ENCODE measurements around the gene NEGR1. TPM values are rescaled to one million over a fixed set of nuclear protein-coding genes. Genes with fewer than 3 reads are reported as not detected.

The NEGR1 gene
- total RNA-seq, 1 experiment from 2014 or later, result not detected

DNA sequence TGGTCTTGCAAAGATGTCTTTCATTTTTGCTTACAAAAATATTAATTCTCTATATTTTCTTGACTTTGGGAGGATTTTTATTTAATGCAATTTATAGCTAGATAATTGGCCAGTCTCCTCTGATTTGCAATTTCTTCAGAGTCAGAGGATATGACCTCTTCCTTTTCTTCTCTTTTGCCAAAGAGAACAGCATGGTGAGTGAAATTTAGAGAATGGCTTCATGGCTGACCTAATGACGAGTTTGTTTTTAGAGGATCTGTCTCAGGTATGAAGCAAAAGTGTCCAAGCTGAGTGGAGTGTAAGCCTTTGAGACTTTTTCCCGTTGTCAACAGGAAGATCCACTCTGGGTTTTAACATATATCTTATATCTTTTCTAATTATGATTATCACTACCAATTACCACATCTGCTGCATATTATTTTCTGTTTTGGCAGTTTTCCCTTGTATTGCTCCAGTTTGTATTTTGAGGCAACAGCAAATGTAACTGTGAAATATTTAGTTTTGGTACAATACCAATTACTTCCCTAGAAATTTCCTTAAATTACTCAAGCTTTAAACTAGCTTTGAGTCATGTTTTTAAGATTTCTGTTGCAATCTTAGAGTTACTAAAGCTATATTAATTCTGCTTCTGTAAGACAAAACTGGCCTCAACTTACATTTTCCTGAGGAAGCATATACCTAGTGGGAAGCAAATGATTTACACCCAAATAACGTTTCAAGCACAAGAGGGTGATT lies 868.7 kb downstream of the NEGR1 start:
- no peak for DNase-seq (ENCODE audit: low read depth, low spot score)
- in situ Hi-C loops (cut with HindIII; ENCODE audit: low pct_unique_long_range_greater_than_20kb, low sequenced_read_pairs), result no loop called here

DNA sequence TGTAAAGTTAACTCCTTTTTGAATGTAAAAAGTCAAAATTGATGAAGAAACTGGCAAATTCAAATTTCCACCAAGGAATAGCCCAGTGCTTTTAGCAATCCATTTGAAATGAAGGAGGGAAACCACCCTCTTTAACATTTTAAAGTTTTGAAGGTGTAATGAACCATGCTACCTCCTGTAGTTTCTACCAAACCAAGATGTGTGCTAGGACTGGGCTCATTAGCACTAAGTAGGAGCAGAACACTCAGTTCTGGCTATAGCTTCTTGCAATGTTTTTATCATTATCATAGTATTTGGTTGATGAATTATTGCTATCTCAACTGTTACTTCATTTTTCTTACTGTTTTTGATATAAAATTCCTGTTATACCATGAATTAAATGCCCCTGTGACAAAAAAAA lies 882.3 kb downstream of the NEGR1 start:
- in situ Hi-C loops (cut with HindIII; ENCODE audit: low pct_unique_long_range_greater_than_20kb, low sequenced_read_pairs), result no loop called here
- DNase-seq (ENCODE audit: low read depth, low spot score), result no peak

DNA sequence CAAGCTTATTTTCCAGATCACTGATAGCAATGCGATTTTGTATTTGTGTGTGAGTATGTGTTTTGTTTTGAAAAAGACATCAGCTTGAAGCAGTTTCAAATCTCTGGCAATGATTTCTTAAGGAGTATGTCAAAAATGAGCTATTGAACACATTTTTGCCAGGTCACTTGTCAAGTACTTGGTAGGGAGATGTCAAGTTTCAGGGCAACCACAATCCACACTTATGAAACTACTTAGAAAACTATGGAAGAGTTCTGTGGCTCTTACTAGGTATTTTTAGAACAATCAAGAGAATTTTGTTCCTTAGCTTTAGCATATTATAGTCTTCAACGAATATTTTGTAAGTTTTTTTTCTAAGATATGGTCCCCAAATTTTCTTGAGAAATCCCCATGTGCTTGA lies 882.7 kb downstream of the NEGR1 start:
- DNase-seq (ENCODE audit: low read depth, low spot score), result no peak
- in situ Hi-C loops (cut with HindIII; ENCODE audit: low pct_unique_long_range_greater_than_20kb, low sequenced_read_pairs), result no loop called here

DNA sequence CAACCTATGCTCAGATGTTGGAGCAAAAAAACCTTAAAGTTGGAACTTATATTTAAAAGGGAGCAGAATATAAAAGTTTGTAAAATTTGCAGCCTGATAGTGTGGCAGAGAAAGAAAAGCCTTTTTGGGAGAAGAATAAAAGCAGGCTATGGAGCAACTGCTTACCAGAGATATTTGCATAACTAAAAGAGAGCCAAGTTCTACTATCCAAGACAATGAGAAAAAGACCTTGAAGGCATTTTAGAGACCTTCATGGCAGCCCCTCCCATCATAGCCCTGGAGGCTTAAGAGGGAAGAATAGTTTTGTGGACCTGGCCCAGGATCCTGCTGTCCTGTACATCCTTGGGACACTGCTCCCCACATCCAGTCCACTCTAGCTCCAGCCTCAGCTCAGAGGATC lies 889.0 kb downstream of the NEGR1 start:
- in situ Hi-C loops (cut with HindIII; ENCODE audit: low pct_unique_long_range_greater_than_20kb, low sequenced_read_pairs), result no loop called here
- DNase-seq (ENCODE audit: low read depth, low spot score), result no peak

DNA sequence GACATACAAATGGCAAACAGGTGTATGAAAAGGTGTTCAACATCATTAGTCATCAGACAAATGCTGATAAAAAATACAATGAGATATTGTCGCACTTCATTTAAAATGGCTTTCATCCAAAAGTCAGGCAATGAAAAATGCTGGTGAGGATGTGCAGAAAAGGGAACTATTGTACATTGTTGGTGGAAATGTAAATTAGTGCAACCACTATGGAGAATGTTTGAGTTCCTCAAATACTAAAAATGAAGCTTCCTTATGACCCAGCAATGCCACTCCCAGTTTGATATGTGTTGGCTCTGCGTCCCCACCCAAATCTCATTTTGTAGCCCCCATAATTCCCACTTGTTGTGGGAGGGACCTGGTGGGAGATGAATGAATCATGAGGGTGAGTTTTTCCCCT lies 891.8 kb downstream of the NEGR1 start:
- in situ Hi-C loops (cut with HindIII; ENCODE audit: low pct_unique_long_range_greater_than_20kb, low sequenced_read_pairs), result no loop called here
- no peak for DNase-seq (ENCODE audit: low read depth, low spot score)

DNA sequence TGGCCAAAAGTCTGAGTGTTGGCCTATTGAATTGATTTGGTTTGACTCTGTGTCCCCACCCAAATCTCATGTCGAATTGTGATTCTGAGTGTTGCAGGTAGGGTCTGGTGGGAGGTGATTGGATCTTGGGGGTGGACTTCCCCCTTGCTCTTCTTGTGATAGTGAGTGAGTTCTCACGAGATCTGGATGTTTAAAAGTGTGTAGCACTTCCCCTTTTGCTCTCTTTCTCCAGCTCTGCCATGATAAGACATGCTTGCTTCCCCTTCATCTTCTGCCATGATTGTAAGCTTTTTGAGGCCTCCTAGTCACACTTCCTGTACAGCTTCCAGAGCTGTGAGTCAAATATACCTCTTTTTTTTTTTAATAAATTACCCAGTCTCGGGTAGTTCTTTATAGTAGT lies 904.5 kb downstream of the NEGR1 start:
- in situ Hi-C loops (cut with HindIII; ENCODE audit: low pct_unique_long_range_greater_than_20kb, low sequenced_read_pairs), result no loop called here
- DNase-seq (ENCODE audit: low read depth, low spot score), result no peak

DNA sequence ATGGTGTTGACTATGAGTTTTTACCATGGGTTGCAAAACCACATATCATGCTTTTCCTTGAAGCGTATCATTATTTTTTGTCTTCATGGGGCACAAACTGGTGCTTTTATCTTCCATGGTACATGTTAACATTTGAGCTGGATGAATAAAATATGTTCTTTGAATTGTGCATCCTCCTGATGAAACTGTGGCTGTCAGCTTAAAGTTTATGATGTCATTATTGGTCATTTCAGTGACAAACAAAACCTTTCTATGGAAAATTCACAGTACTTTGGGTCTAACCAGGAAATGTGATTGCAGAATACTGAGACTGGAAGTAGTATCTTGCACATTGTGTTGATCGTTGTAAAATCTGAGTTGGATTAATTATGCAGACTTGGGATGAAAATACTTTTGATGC lies 909.8 kb downstream of the NEGR1 start:
- in situ Hi-C loops (cut with HindIII; ENCODE audit: low pct_unique_long_range_greater_than_20kb, low sequenced_read_pairs), result no loop called here

DNA sequence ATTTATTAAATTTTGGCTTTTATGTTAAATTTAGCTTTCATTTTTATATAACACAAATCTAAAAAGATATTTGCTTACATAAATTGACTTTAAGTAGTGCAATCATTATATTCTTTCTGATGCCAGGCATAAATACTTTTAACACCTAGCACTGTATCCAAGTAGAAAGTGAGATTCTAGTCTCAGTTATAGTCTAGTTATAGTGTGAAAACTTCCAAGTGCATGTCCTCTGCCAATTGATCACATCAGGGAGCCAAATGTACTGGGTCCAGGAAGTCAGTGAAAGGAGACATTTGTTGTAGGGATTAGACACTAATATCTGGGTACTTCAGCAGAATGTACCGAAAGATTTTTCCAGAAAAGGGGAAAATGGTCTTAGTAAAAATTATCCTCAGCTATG lies 910.8 kb downstream of the NEGR1 start:
- in situ Hi-C loops (cut with HindIII; ENCODE audit: low pct_unique_long_range_greater_than_20kb, low sequenced_read_pairs), result no loop called here
- DNase-seq (ENCODE audit: low read depth, low spot score), result no peak

More for the DNA sequence above, 909.8 kb downstream of the NEGR1 start:
- DNase-seq (ENCODE audit: low read depth, low spot score), result no peak

DNA sequence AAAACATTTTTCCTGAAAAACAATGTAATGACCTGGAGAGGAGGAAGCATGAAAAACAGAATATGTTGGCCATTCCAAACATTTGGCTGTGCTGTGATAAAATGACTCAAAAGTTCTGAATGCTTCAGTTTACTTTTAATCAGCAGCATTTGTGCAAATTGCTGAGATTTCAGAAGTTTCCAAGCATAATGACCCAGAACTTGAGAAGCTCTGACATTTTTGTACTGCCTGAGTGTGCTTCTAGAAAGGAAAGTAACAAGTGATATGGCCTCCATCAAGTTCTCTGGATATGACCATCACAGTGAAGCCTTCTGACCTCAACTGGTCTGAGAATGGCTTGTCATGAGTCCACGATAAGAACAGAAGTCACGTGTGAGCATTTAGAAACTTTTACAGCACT lies 918.1 kb downstream of the NEGR1 start:
- in situ Hi-C loops (cut with HindIII; ENCODE audit: low pct_unique_long_range_greater_than_20kb, low sequenced_read_pairs), result no loop called here
- no peak for DNase-seq (ENCODE audit: low read depth, low spot score)

DNA sequence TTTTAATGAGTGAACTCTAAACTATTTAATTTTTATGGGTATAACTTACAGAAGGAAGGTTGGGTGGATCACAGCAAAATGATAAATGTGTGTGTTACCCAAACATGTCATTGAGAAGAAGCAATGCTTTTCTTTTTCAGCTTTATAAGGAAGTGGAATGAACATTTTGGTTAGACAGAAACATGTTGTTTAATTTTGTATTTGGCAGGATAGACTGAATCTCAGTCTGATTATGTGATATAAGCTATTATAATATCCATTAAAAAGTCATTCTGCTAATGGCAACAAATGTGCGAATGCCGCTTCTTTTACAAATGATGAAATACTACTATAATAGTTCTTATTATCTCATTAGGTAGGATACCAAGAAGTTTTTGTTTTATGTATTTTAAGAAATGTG lies 919.6 kb downstream of the NEGR1 start:
- in situ Hi-C loops (cut with HindIII; ENCODE audit: low pct_unique_long_range_greater_than_20kb, low sequenced_read_pairs), result no loop called here
- no peak for DNase-seq (ENCODE audit: low read depth, low spot score)

DNA sequence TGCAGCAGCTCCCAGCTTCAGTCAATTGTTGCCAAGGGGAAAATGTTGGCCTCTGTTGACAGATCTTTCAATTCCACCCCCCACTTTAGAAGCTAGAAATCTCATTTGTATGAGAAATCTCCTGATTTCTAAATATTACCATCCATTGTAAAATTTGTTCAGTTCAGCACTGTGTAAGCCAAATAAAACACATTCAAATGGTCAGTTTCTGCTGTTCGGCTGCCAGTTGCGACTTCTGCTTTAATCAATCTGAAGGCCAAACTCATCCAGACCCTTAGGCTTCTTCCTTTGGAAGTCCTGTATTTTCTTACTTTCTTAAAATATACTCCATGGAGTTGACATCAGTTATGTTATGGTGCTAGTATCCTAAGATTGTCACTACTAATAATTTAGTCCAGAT lies 920.3 kb downstream of the NEGR1 start:
- in situ Hi-C loops (cut with HindIII; ENCODE audit: low pct_unique_long_range_greater_than_20kb, low sequenced_read_pairs), result no loop called here

DNA sequence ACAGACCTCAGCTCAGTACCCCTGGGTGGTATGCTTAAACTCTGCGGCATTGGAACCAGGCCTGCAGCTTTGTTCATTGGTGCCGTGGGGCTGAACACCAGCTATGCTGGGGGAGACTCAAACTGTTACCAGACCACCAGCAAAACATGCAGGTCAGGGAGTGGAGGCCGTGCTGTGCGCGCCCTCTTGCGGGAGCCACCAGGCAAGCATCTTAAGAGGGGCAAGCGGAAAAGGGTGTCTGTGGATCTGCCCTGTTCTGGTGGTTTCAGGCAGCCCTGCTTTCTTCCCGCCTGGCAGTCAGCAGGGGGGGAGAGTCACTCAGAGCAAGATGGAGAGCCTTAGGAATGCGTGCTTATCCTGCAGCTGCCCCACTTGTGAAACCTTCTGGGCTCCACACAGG lies 924.6 kb downstream of the NEGR1 start:
- DNase-seq (ENCODE audit: low read depth, low spot score), result peak; percentile 62
- in situ Hi-C loops (cut with HindIII; ENCODE audit: low pct_unique_long_range_greater_than_20kb, low sequenced_read_pairs), result no loop called here

More for the DNA sequence above, 920.3 kb downstream of the NEGR1 start:
- DNase-seq (ENCODE audit: low read depth, low spot score), result no peak

DNA sequence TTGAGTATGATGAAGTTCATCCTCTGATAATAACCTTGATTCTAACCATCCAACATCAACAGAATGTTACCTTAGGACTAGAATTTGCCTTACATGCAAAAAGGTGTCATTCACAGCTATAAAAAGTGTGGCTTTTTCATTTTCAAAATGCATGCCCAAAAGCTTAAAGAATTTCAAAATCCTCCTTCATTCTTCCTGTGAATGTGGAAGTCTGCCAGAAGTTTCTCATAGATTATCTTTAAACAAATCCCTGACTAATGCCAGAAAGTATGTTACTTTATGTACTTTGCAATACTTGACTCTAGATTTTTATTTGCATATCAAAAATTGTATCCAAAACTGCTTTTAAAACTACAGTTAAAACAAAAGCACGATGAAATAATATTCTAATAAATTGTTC lies 930.9 kb downstream of the NEGR1 start:
- in situ Hi-C loops (cut with HindIII; ENCODE audit: low pct_unique_long_range_greater_than_20kb, low sequenced_read_pairs), result no loop called here
- no peak for DNase-seq (ENCODE audit: low read depth, low spot score)

DNA sequence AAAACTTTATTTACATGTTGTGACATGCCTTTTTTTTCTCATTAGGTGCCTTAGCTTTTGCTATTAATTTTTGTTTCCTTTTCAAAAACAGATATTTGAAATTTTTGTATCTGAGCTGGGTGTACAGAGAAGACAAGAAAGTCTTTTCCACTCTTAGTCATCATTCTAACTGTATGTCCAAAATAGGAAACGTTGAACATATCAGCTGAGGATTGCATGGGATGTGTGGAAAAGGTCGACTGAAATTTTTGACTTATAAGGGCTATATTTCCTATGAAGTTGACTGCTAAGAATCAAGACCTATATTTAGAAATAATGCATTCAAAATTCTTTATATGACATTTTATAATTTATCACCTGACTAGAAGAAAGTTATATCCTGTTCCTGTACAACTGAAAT lies 931.5 kb downstream of the NEGR1 start:
- in situ Hi-C loops (cut with HindIII; ENCODE audit: low pct_unique_long_range_greater_than_20kb, low sequenced_read_pairs), result no loop called here
- DNase-seq (ENCODE audit: low read depth, low spot score), result no peak

DNA sequence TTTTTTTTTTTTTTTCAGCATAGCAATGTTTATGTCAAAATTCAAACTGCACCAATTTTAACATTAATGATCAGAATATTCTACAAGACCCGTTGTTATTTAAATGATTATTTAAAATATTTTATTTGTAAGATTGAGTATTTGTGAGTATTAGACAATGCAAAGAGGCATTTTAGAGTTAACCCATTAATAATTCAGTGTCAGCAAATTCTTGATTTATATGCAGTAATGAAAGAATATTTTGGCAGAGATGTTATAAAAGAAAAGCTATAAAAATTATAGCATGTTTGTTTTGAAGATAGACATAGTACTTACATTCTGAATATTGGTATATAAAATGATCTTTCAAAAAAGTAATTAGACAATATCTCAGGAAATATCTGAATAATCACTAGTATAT lies 932.0 kb downstream of the NEGR1 start:
- no peak for DNase-seq (ENCODE audit: low read depth, low spot score)
- in situ Hi-C loops (cut with HindIII; ENCODE audit: low pct_unique_long_range_greater_than_20kb, low sequenced_read_pairs), result no loop called here

Small RNAs within 50 kb of the gene (small RNA-seq; reads per million reads assigned to genes)
- gene AL358453.1, result 0 reads per million in 2 experiments
- gene AL359821.1, result 0 reads per million in 2 experiments

Data from SK-MEL-5 (cell line).